Left kidney (tissue), 8 donors: ENCODE results near the gene DYNLRB2. TPM values are rescaled to one million over a fixed set of nuclear protein-coding genes. Genes with fewer than 3 reads are reported as not detected.

Experiments used
- DNase-seq: peaks from one replicate; pipeline ENCODE4 v3.0.0-alpha.2; 2013
- long read RNA-seq, 8 donors: transcript quantifications; one replicate each; lab custom pipeline, GENCODE V29; 2026
- polyA plus RNA-seq: library from polyadenylated mRNA; unstranded; fragments of 120-200 nt; gene quantifications from one replicate; pipeline ENCODE4 v1.2.1, GENCODE V29; 2013; ENCODE audit not compliant: insufficient read length

DYNLRB2 gene
- polyA plus RNA-seq: 9.8 TPM
- long read RNA-seq, donor 1, transcript DYNLRB2-201 (4 exons, 497 nt): major isoform, 7 of 7 reads
- long read RNA-seq, donor 1, partial matches to known transcripts: 0 of 7 reads
- long read RNA-seq, donor 1, other reads (novel, unspliced or antisense): 0 of 7 reads
- long read RNA-seq, donor 2, partial matches to known transcripts: 0 of 1 reads
- long read RNA-seq, donor 2, other reads (novel, unspliced or antisense): 0 of 1 reads
- long read RNA-seq, donor 3: 0 reads
- long read RNA-seq, donor 4, partial matches to known transcripts: 0 of 4 reads
- long read RNA-seq, donor 4, other reads (novel, unspliced or antisense): 0 of 4 reads
- long read RNA-seq, donor 5, transcript DYNLRB2-201 (4 exons, 497 nt): major isoform, 14 of 15 reads
- long read RNA-seq, donor 5, partial matches to known transcripts: 0 of 15 reads
- long read RNA-seq, donor 5, other reads (novel, unspliced or antisense): 0 of 15 reads
- long read RNA-seq, donor 6, transcript DYNLRB2-201 (4 exons, 497 nt): major isoform, 5 of 6 reads
- long read RNA-seq, donor 6, partial matches to known transcripts: 0 of 6 reads
- long read RNA-seq, donor 6, other reads (novel, unspliced or antisense): 0 of 6 reads
- long read RNA-seq, donor 7, transcript DYNLRB2-201 (4 exons, 497 nt): major isoform, 7 of 7 reads
- long read RNA-seq, donor 7, partial matches to known transcripts: 0 of 7 reads
- long read RNA-seq, donor 7, other reads (novel, unspliced or antisense): 0 of 7 reads
- long read RNA-seq, donor 8, partial matches to known transcripts: 0 of 2 reads
- long read RNA-seq, donor 8, other reads (novel, unspliced or antisense): 0 of 2 reads

DNA sequence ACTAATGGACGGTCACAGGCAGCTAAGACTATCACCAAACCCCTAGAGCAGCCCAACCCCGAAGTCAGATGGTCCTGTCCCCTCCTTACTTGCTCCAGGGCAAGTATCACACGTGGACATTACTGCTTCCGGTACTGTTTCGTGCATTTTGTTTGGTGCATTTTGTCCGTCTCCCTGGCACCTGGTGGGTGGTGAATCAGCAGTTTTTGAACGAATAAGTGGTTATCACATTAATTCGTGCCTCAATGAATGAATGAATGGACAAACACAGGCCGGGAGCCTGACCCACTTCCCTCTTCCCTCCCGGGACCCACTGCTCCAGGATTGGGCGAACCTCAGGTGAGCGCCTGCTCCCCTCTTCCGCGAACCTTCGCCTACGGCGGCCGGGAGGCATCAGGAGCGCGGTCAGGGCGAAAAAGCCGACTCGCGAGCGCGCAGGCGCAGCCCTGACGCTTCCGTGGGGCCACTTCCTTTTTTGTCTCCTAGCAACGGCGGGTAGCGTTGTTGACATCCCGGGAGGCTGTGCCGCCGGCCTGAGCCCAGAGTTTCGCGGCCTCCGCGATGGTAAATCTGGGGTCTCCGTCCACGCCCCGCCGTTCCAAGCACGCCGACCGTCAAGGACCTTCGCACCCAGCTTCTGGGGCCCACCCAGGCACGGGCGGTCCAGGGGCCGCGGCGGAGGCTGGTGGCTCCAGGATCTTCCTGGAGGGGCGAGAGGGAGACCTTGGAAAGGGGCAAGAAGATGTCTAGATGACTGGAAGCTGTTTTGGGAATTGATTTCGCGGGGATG, at the start of gene DYNLRB2:
Gene DYNLRB2 (plus strand): TSS at position 478 of the 790 bp plus-strand sequence. CDS start 84 bp downstream, at position 562.
- DNase-seq: peak; percentile 92

- no peak for DNase-seq
Measured at GRCh38 chr16:80500116-80500859, 40.5 kb upstream of the DYNLRB2 start.

GRCh38 chr16:80500961-80501525, 39.8 kb upstream of the DYNLRB2 start:
- DNase-seq: no peak

DNA sequence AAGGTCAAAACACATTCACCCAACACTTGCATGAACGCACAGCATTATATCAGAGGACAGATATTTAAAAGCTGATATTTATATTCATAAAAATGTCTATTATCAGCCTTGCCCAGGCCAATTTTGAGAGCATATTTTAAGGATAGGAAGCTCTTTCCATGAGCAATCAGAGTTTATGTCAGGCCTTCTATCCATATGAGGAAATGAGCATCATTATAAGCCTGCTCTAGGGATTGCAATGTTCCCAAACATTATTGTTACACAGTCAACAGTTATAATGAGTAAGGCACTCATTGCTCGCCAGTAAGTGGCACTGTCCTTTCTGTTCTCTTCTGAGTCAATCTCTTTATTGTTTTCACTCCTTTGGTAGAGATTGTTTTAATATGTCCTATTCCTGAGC, 37.7 kb upstream of the DYNLRB2 start:
- no peak for DNase-seq

GRCh38 chr16:80507538-80507937, 33.3 kb upstream of the DYNLRB2 start:
- no peak for DNase-seq

DNA sequence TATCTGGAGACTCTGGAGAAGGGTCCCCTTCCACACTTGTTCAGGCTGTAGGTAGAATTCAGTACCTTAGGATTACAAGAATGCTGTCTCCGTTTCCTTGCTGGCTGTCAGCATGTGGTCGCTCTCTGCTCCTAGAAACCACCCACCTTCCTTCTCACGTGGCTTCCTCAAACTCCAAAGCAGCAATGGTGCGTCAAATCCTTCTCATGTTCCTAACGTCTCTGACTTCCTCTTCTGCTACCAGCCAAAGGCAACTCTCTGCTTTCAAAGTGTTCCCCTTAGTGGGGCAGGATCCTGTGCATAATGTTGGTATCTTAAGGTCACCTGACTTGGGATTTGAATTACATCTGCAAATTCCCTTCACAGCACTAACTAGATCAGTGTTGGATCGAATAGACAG, 30.9 kb upstream of the DYNLRB2 start:
- DNase-seq: no peak

DNA sequence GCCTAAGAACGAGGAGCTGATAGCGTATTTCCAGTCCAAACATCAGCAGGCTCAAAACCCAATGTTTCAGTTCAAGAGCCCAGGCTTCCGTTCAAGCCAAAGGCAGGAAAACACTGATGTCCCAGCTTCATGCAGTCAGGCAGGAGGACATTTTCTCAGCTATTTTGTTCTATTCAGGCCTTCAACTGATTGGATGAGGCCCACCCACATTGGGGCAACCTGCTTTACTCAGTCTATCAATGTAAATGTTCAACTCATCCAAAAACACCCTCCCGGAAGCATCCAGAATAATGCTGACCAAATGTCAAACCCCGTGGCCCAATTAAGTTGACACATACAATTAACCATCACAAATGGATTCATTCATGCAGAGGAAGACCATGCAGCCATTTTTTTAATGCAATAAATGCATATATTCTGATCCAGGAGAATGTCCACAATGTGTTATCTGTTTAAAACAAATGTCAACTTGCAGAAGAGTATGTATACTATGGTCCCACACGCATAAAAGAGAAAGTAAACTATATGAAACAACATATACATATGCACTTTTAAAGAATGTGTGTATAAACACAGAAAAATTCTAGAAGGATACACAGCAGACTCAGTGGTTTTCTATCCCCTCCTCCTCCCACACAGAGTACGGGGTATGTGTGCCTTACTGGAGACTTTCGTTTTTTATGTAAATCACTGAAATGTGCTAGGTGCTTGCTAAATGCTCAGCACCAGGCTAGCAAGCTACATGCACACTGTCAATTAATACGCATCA, 28.8 kb upstream of the DYNLRB2 start:
- DNase-seq: no peak

DNA sequence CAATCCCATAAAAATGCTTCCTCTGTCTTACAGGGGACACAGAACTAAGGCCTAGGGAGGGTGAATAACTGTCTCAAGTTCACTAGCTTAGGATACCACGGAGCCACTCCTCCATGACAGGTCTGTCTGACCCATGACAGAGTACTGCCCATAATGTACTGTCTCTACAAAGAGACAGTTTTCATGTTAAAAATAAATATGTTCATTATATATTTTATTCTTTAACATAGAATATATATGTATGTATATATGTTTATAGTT, 28.3 kb upstream of the DYNLRB2 start:
- DNase-seq: no peak

- DNase-seq: no peak
Measured at GRCh38 chr16:80515374-80515773, 25.4 kb upstream of the DYNLRB2 start.

- DNase-seq: no peak
Measured at GRCh38 chr16:80517846-80518245, 22.9 kb upstream of the DYNLRB2 start.

DNA sequence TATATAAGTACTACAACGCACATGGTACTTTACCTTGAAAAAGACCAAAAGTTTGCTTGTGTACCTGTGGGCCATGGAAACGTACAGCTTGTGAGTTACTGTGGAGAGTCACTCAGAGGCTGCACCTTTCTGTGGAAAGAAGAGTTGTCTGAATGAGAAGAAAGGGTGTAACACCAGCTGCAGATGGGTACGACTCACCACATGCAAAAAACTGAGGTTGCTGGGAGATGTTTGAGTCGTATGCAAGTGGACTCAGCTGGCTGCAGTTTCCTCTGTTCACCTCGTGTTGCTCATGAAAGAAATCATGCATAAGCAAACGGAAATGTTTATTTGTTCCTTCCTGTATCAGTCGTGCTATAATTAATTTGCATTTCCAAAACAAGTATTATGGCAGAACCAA, 22.4 kb upstream of the DYNLRB2 start:
- no peak for DNase-seq

- DNase-seq: no peak
Measured at GRCh38 chr16:80519189-80519588, 21.6 kb upstream of the DYNLRB2 start.

- no peak for DNase-seq
Measured at GRCh38 chr16:80525420-80525819, 15.4 kb upstream of the DYNLRB2 start.

- DNase-seq: peak; percentile 73
Measured at GRCh38 chr16:80526418-80527061, 14.3 kb upstream of the DYNLRB2 start.

DNA sequence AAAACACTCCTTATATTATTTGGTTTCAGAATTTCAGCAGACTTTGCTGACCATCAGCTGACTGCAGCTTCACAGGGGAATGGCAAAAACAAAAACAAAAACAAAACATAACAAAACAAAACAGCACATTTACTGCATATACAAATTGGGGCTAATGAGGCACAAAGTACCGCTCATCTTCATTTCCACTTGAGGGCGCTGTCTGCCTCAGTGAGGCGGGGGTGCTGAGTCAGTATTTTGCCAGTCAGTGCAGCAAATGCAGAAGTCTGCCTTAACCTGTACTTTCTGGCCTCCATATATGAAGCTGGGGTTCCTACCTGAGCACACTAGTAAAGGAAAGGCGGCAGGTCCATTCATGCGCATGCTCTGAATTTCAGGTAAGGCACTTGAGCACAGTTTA, 13.5 kb upstream of the DYNLRB2 start:
- DNase-seq: no peak

- no peak for DNase-seq
Measured at GRCh38 chr16:80530479-80530878, 10.3 kb upstream of the DYNLRB2 start.

GRCh38 chr16:80536238-80536637, 4.6 kb upstream of the DYNLRB2 start:
- no peak for DNase-seq

DNA sequence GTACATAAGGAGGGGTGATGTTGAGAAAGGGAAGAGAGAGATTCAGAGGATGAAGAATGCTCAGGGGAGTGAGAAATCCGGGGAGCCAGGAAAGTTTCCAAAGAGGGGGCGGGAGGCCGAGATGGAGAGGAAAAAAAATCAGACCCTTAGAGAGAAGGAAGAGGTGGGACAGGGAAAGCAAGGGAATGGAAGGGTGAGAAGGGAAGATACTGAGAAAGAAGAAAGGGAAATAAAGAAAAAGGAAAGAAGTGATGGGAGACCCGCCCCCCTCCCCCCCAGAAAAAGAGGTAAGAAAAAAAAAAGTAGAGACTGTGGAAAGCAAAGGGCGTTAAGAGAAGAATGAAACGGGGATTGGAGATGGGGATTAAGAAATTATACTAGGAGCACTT, 507 bp downstream of the DYNLRB2 start:
- DNase-seq: no peak

GRCh38 chr16:80543162-80543561, 2.4 kb downstream of the DYNLRB2 start:
- no peak for DNase-seq

- DNase-seq: no peak
Measured at GRCh38 chr16:80544326-80544725, 3.5 kb downstream of the DYNLRB2 start.
